ENCODE measurements around the gene EFNA1. TPM values are rescaled to one million over a fixed set of nuclear protein-coding genes. Genes with fewer than 3 reads are reported as not detected.

The EFNA1 gene
- total RNA-seq, 1 experiment from 2014 or later: 1.0 TPM

DNA sequence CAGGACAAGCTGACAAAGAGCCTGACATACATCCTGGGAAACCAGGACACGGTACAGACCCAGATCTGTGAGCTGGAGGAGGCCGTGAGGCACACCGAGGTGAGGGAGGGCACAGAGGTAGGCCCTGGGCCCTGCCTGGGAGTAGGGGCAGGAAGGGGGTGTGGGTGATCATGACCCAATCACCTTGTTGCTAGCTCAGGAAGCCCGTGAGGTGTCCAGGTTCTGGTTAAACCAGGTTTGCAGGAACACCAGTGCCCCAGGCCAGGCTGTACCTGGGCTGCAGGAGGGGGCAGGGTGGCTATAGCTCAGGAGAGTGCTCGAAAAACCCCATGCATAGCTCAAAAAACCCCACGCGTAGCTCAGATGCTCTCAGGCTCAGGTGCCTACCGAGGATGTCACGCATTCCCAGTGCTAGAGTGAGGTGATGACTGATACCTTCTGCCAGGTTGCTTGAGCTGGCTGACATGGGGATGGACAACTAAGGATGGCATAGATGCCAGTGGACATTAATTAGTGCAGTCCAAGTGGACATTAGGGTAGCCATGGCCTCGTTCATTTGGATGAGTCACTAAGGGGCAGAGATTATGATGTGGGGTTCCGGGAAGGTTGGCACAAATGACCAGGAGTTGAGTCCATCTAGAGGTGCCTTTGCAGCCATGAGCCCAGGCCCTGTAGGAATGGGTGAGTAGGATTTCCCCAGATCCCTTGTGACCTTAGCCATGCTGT, 49.7 kb downstream of the EFNA1 start:
- H3K4me3 ChIP-seq (ENCODE audit: low read depth, low read length, poor library complexity, severe bottlenecking): no peak overlapping the region
- BruUV-seq (replicated peaks): no TSS peak
- POLR2A ChIA-PET (ENCODE audit: low non-redundant PET): no interaction called here
- TF ChIP-seq EZH2 (IDR thresholded peaks at IDR 0.05; ENCODE audit: borderline replicate concordance, low read depth, low read length, poor library complexity, severe bottlenecking): no peak
- TF ChIP-seq, protein P1, sequence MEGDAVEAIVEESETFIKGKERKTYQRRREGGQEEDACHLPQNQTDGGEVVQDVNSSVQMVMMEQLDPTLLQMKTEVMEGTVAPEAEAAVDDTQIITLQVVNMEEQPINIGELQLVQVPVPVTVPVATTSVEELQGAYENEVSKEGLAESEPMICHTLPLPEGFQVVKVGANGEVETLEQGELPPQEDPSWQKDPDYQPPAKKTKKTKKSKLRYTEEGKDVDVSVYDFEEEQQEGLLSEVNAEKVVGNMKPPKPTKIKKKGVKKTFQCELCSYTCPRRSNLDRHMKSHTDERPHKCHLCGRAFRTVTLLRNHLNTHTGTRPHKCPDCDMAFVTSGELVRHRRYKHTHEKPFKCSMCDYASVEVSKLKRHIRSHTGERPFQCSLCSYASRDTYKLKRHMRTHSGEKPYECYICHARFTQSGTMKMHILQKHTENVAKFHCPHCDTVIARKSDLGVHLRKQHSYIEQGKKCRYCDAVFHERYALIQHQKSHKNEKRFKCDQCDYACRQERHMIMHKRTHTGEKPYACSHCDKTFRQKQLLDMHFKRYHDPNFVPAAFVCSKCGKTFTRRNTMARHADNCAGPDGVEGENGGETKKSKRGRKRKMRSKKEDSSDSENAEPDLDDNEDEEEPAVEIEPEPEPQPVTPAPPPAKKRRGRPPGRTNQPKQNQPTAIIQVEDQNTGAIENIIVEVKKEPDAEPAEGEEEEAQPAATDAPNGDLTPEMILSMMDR (conservative IDR thresholded peaks at IDR 0.05; ENCODE audit: low read depth, low read length): no peak
- peaks cover 17% of the 10 kb centered on the region for H3K4me1 ChIP-seq (ENCODE audit: insufficient read depth, low read length, poor library complexity, severe bottlenecking)
- H3K27ac ChIP-seq (ENCODE audit: low read depth, low read length, poor library complexity, severe bottlenecking): no peak overlapping the region
- CTCF ChIA-PET: interaction anchor here (0.9 to 1.2 kb wide), 2 partner anchors 16 to 86 kb away, joined by 4 to 7 read pairs; no protein-coding TSS in a partner anchor
- DNase-seq (ENCODE audit: low spot score): no peak
- H3K9me3 ChIP-seq (ENCODE audit: low read depth, low read length, poor library complexity, severe bottlenecking): no peaks in the 10 kb centered on the region
- intact Hi-C loops (cut with micrococcal nuclease; ENCODE audit: unreplicated experiment): loop anchor here (10.0 kb wide), 2 partner anchors 147 to 417 kb away; partner anchors contain the start of gene RUSC1
- H3K27me3 ChIP-seq (replicated peaks; ENCODE audit: insufficient read depth, low read depth, low read length, poor library complexity): no peaks in the 10 kb centered on the region
- H3K36me3 ChIP-seq (ENCODE audit: insufficient read depth, low read length, poor library complexity, severe bottlenecking): peaks cover 4% of the 10 kb centered on the region

DNA sequence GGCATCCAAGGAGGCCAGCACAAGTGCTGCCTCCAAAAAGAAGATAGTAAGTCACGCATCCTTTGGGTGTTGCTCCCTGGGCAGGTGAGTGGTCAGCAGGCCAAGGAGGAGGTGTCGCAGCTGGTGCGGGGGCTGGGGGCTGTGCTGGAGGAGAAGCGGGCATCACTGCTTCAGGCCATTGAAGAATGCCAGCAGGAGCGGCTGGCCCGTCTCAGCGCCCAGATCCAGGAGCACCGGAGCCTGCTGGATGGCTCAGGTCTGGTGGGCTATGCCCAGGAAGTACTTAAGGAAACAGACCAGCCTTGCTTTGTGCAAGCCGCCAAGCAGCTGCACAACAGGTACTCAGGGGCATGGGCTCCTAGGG, 50.2 kb downstream of the EFNA1 start:
- TF ChIP-seq, protein P1 (conservative IDR thresholded peaks at IDR 0.05; ENCODE audit: low read depth, low read length): no peak
- TF ChIP-seq EZH2 (IDR thresholded peaks at IDR 0.05; ENCODE audit: borderline replicate concordance, low read depth, low read length, poor library complexity, severe bottlenecking): no peak
- no TSS peak for BruUV-seq (replicated peaks)
- H3K36me3 ChIP-seq (ENCODE audit: insufficient read depth, low read length, poor library complexity, severe bottlenecking): peaks cover 4% of the 10 kb centered on the region
- intact Hi-C loops (cut with micrococcal nuclease; ENCODE audit: unreplicated experiment): loop anchor here (10.0 kb wide), 2 partner anchors 147 to 417 kb away; partner anchors contain the start of gene RUSC1
- H3K27ac ChIP-seq (ENCODE audit: low read depth, low read length, poor library complexity, severe bottlenecking): no peak overlapping the region
- ChIA-PET CTCF (interaction anchor here (1.2 kb wide), 1 partner anchor 16 kb away, joined by 7 read pairs; no protein-coding TSS in a partner anchor), POLR2A (ENCODE audit: low non-redundant PET) (no interaction called here)
- H3K9me3 ChIP-seq (ENCODE audit: low read depth, low read length, poor library complexity, severe bottlenecking): no peaks in the 10 kb centered on the region
- no peak overlapping the region for H3K4me3 ChIP-seq (ENCODE audit: low read depth, low read length, poor library complexity, severe bottlenecking)
- H3K4me1 ChIP-seq (ENCODE audit: insufficient read depth, low read length, poor library complexity, severe bottlenecking): peaks cover 16% of the 10 kb centered on the region
- H3K27me3 ChIP-seq (replicated peaks; ENCODE audit: insufficient read depth, low read depth, low read length, poor library complexity): no peaks in the 10 kb centered on the region
- no peak for DNase-seq (ENCODE audit: low spot score)

DNA sequence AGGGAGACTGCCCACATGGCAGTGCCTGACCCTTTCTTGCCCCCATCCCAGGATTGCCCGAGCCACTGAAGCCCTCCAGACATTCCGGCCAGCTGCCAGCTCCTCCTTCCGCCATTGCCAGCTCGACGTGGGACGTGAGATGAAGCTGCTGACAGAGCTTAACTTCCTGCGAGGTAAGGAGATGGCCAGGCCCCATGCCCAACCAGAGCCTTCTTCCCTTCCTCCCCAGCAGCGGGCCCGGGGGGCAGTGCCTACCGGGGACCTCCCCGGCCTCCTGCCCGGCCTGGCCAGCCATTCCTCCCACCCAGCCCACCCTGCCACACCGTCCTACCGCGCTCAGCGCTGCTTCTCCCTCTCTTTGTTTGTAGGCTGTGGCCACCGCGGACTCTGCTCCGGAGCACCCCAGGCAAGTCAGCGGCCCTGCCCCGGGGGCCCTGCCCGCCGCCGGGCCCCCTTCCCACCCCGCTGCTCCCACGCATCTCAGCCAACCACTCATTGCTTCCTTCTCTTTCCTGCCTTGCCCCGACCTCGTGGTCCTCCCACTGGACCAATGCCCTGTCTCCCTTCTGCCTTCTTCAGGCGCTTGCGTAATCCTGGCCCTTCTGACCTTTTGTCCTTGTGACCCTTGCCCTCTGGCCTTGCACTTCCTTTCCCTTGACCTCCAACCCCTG, 50.9 kb downstream of the EFNA1 start:
- CTCF ChIA-PET: no interaction called here

More for the DNA sequence above, 50.9 kb downstream of the EFNA1 start:
- no peak overlapping the region for H3K27ac ChIP-seq (ENCODE audit: low read depth, low read length, poor library complexity, severe bottlenecking)
- H3K9me3 ChIP-seq (ENCODE audit: low read depth, low read length, poor library complexity, severe bottlenecking): no peaks in the 10 kb centered on the region
- DNase-seq (ENCODE audit: low spot score): no peak
- no peak overlapping the region for H3K4me3 ChIP-seq (ENCODE audit: low read depth, low read length, poor library complexity, severe bottlenecking)
- POLR2A ChIA-PET (ENCODE audit: low non-redundant PET): no interaction called here
- no peaks in the 10 kb centered on the region for H3K27me3 ChIP-seq (replicated peaks; ENCODE audit: insufficient read depth, low read depth, low read length, poor library complexity)
- no TSS peak for BruUV-seq (replicated peaks)
- H3K36me3 ChIP-seq (ENCODE audit: insufficient read depth, low read length, poor library complexity, severe bottlenecking): peaks cover 4% of the 10 kb centered on the region
- TF ChIP-seq, protein P1 (conservative IDR thresholded peaks at IDR 0.05; ENCODE audit: low read depth, low read length): no peak
- TF ChIP-seq EZH2 (IDR thresholded peaks at IDR 0.05; ENCODE audit: borderline replicate concordance, low read depth, low read length, poor library complexity, severe bottlenecking): no peak
- peaks cover 15% of the 10 kb centered on the region for H3K4me1 ChIP-seq (ENCODE audit: insufficient read depth, low read length, poor library complexity, severe bottlenecking)
- intact Hi-C loops (cut with micrococcal nuclease; ENCODE audit: unreplicated experiment): loop anchor here (10.0 kb wide), 2 partner anchors 146 to 416 kb away; partner anchors contain the start of gene RUSC1
